ENCODE data around the gene NCK2.
"Not testable (repeated sequence)": the region's sequence is repeated elsewhere in the genome, so short reads cannot be mapped to it uniquely, and the experiment has no call there.

The NCK2 gene

GRCh38 chr2:105754011-105754410 lies 9.3 kb downstream of the NCK2 start:
- DNase-seq (ENCODE audit: insufficient read length, low spot score) (no peak), FAIRE-seq (peak; percentile 85)

- DNase-seq (ENCODE audit: insufficient read length, low spot score) (no peak), FAIRE-seq (peak; percentile 73)
Observed at GRCh38 chr2:105754994-105755393, 10.3 kb downstream of the NCK2 start.

GRCh38 chr2:105755895-105756294 lies 11.2 kb downstream of the NCK2 start:
- FAIRE-seq = peak; percentile 78
- DNase-seq (ENCODE audit: insufficient read length, low spot score) = no peak

GRCh38 chr2:105756435-105756834 lies 11.7 kb downstream of the NCK2 start:
- DNase-seq (ENCODE audit: insufficient read length, low spot score) = no peak
- FAIRE-seq = no peak

- not testable (repeated sequence) for DNase-seq (ENCODE audit: insufficient read length, low spot score)
- FAIRE-seq = peak; percentile 87
Observed at GRCh38 chr2:105756865-105757264, 12.2 kb downstream of the NCK2 start.

- no peak for FAIRE-seq
Observed at GRCh38 chr2:105757433-105757832, 12.7 kb downstream of the NCK2 start.

GRCh38 chr2:105760191-105760590 lies 15.5 kb downstream of the NCK2 start:
- FAIRE-seq (no peak), DNase-seq (ENCODE audit: insufficient read length, low spot score) (no peak)

More at GRCh38 chr2:105757433-105757832, 12.7 kb downstream of the NCK2 start:
- no peak for DNase-seq (ENCODE audit: insufficient read length, low spot score)

GRCh38 chr2:105760639-105761337 lies 16.1 kb downstream of the NCK2 start:
- FAIRE-seq (no peak), DNase-seq (ENCODE audit: insufficient read length, low spot score) (no peak)

- no peak for FAIRE-seq
- no peak for DNase-seq (ENCODE audit: insufficient read length, low spot score)
Observed at GRCh38 chr2:105761931-105762515, 17.3 kb downstream of the NCK2 start.

- no peak for FAIRE-seq
Observed at GRCh38 chr2:105763076-105763475, 18.4 kb downstream of the NCK2 start.

GRCh38 chr2:105764059-105764458 lies 19.3 kb downstream of the NCK2 start:
- FAIRE-seq (no peak), DNase-seq (ENCODE audit: insufficient read length, low spot score) (no peak)

More at GRCh38 chr2:105763076-105763475, 18.4 kb downstream of the NCK2 start:
- DNase-seq (ENCODE audit: insufficient read length, low spot score) = no peak

- no peak for FAIRE-seq
Observed at GRCh38 chr2:105765415-105766299, 20.9 kb downstream of the NCK2 start.

GRCh38 chr2:105766300-105766866 lies 21.7 kb downstream of the NCK2 start:
- FAIRE-seq (no peak), DNase-seq (ENCODE audit: insufficient read length, low spot score) (no peak)

More at GRCh38 chr2:105765415-105766299, 20.9 kb downstream of the NCK2 start:
- DNase-seq (ENCODE audit: insufficient read length, low spot score) = no peak

GRCh38 chr2:105768176-105768575 lies 23.5 kb downstream of the NCK2 start:
- no peak for FAIRE-seq
- DNase-seq (ENCODE audit: insufficient read length, low spot score) = no peak

- FAIRE-seq = no peak
- DNase-seq (ENCODE audit: insufficient read length, low spot score) = no peak
Observed at GRCh38 chr2:105768961-105769452, 24.3 kb downstream of the NCK2 start.

GRCh38 chr2:105769504-105769903 lies 24.8 kb downstream of the NCK2 start:
- DNase-seq (ENCODE audit: insufficient read length, low spot score) (no peak), FAIRE-seq (peak; percentile 33)

GRCh38 chr2:105770149-105770548 lies 25.4 kb downstream of the NCK2 start:
- FAIRE-seq = no peak
- DNase-seq (ENCODE audit: insufficient read length, low spot score) = no peak

- FAIRE-seq = not testable (repeated sequence)
Observed at GRCh38 chr2:105771291-105771690, 26.6 kb downstream of the NCK2 start.

GRCh38 chr2:105771836-105772235 lies 27.1 kb downstream of the NCK2 start:
- DNase-seq (ENCODE audit: insufficient read length, low spot score) (no peak), FAIRE-seq (no peak)

More at GRCh38 chr2:105771291-105771690, 26.6 kb downstream of the NCK2 start:
- not testable (repeated sequence) for DNase-seq (ENCODE audit: insufficient read length, low spot score)

GRCh38 chr2:105772362-105772761 lies 27.6 kb downstream of the NCK2 start:
- DNase-seq (ENCODE audit: insufficient read length, low spot score) = no peak
- FAIRE-seq = no peak

- FAIRE-seq (no peak), DNase-seq (ENCODE audit: insufficient read length, low spot score) (no peak)
Observed at GRCh38 chr2:105773568-105773967, 28.9 kb downstream of the NCK2 start.

All from GM19239 (cell line).